HepG2 (cell line): ENCODE measurements around the gene DIS3L2. TPM values are rescaled to one million over a fixed set of nuclear protein-coding genes. Genes with fewer than 3 reads are reported as not detected.

Experiments
- AGO1 ChIP-seq: fragments of 200-400 bp; formaldehyde crosslinking; IDR thresholded peaks from 2 replicates; pipeline ENCODE4 v1.6.1; 2017; ENCODE audit warnings: mild to moderate bottlenecking, low read depth, low read length, moderate library complexity; ENCODE audit not compliant: poor library complexity, severe bottlenecking
- ERF ChIP-seq: IDR thresholded peaks from 2 replicates; pipeline ENCODE4 v1.6.1; 2018; ENCODE audit warnings: missing biosample characterization, missing genetic modification reagents
- HINFP ChIP-seq: sonication (generic); formaldehyde crosslinking; IDR thresholded peaks from 2 replicates; pipeline ENCODE4 v1.4.0; 2020; ENCODE audit warnings: low read depth, mild to moderate bottlenecking, missing genetic modification reagents
- HOXA5 ChIP-seq: sonication (generic); formaldehyde crosslinking; IDR thresholded peaks from 2 replicates; pipeline ENCODE4 v1.4.0; 2020; ENCODE audit warnings: missing genetic modification reagents
- JARID2 ChIP-seq: sonication (generic); formaldehyde crosslinking; IDR thresholded peaks from 2 replicates; pipeline ENCODE4 v1.8.1; 2023; ENCODE audit warnings: missing genetic modification reagents, inconsistent platforms; ENCODE audit not compliant: insufficient replicate concordance
- KDM5B ChIP-seq: sonication (generic); formaldehyde crosslinking; IDR thresholded peaks from 2 replicates; pipeline ENCODE4 v1.4.0; 2020; ENCODE audit warnings: missing genetic modification reagents, mild to moderate bottlenecking, borderline replicate concordance
- MATR3 ChIP-seq: sonication (generic); formaldehyde crosslinking; IDR thresholded peaks from 2 replicates; pipeline ENCODE4 v1.4.0; 2020; ENCODE audit warnings: missing genetic modification reagents
- NFE2L1 ChIP-seq: sonication (generic); formaldehyde crosslinking; IDR thresholded peaks from 2 replicates; pipeline ENCODE4 v1.4.0; 2020; ENCODE audit warnings: missing genetic modification reagents, mild to moderate bottlenecking, borderline replicate concordance
- NR2C2 ChIP-seq: sonication (generic); formaldehyde crosslinking; IDR thresholded peaks from 2 replicates; pipeline ENCODE4 v1.4.0; 2020; ENCODE audit warnings: missing genetic modification reagents, mild to moderate bottlenecking, moderate library complexity, borderline replicate concordance
- NR2F1 ChIP-seq, 2 experiments: fragments of 450-650 bp in 1 of 2; formaldehyde crosslinking in 1 of 2; IDR thresholded peaks; 2 replicates each; pipeline versions ENCODE4 v1.5.0 to v1.6.1; 2016 to 2020; ENCODE audit warnings: mild to moderate bottlenecking in 1 of 2, missing compliant biosample characterization in 1 of 2, missing genetic modification reagents in 1 of 2, moderate library complexity in 1 of 2
- SKIL ChIP-seq: sonication (generic); formaldehyde crosslinking; IDR thresholded peaks from 2 replicates; pipeline ENCODE4 v1.8.0; 2022; ENCODE audit warnings: missing genetic modification reagents, mild to moderate bottlenecking, moderate library complexity, borderline replicate concordance
- SOX13 ChIP-seq, 3 experiments: fragments of 450-650 bp in 1 of 3; sonication (generic) in 1 of 3; formaldehyde crosslinking in 1 of 3; IDR thresholded peaks in 2 of 3; conservative IDR thresholded peaks in 1 of 3; 2 replicates each; pipeline versions ENCODE4 v1.5.0 to v1.6.1; 2016 to 2020; ENCODE audit warnings: antibody characterized with exemption in 1 of 3, mild to moderate bottlenecking in 1 of 3, missing compliant biosample characterization in 1 of 3, missing genetic modification reagents in 1 of 3, moderate library complexity in 1 of 3
- TCF12 ChIP-seq, 2 experiments: fragments of 450-650 bp in 1 of 2; sonication (generic) in 1 of 2; formaldehyde crosslinking in 1 of 2; IDR thresholded peaks; 2 replicates each; pipeline versions ENCODE4 v1.6.1 to v1.8.0; 2017 to 2022; ENCODE audit warnings: antibody characterized with exemption in 1 of 2, mild to moderate bottlenecking in 1 of 2, missing genetic modification reagents in 1 of 2, moderate library complexity in 1 of 2
- ZNF142 ChIP-seq: sonication (generic); formaldehyde crosslinking; IDR thresholded peaks from 2 replicates; pipeline ENCODE4 v1.4.0; 2020; ENCODE audit warnings: missing genetic modification reagents
- ZNF180 ChIP-seq: sonication (generic); formaldehyde crosslinking; IDR thresholded peaks from 2 replicates; pipeline ENCODE4 v1.4.0; 2020; ENCODE audit warnings: low read depth, missing genetic modification reagents, borderline replicate concordance
- ZNF619 ChIP-seq: sonication (generic); formaldehyde crosslinking; IDR thresholded peaks from 2 replicates; pipeline ENCODE4 v1.4.0; 2020; ENCODE audit warnings: mild to moderate bottlenecking, missing genetic modification reagents
- ZNF672 ChIP-seq: sonication (generic); formaldehyde crosslinking; IDR thresholded peaks from 2 replicates; pipeline ENCODE4 v1.8.1; 2022; ENCODE audit warnings: missing genetic modification reagents
- ZNF772 ChIP-seq: sonication (generic); formaldehyde crosslinking; IDR thresholded peaks from 2 replicates; pipeline ENCODE4 v1.5.0; 2020; ENCODE audit warnings: mild to moderate bottlenecking, missing genetic modification reagents
- polyA plus RNA-seq, 8 experiments: library from polyadenylated mRNA; depleted of rRNA in 3 of 8; stranded (reverse) in 7 of 8; unstranded in 1 of 8; fragments of >200 nt; fragmentation: Illumina TruSeq in 4 of 8; extraction: Trizol in 4 of 8; gene quantifications; 2 replicates each; pipeline versions ENCODE4 v1.2.1 to v1.2.3, GENCODE V29; 2011 to 2016; ENCODE audit warnings: low read depth in 4 of 8, missing spikeins in 1 of 8, mixed read lengths in 1 of 8; ENCODE audit not compliant: insufficient read depth in 1 of 8
- total RNA-seq, 5 experiments: library from RNA; depleted of rRNA; stranded (reverse); fragments of >200 nt; fragmentation: Illumina TruSeq; extraction: Trizol; gene quantifications; 2 replicates each; pipeline ENCODE4 v1.2.3, GENCODE V29; 2016; ENCODE audit warnings: low read depth in 1 of 5

Gene DIS3L2
- total and polyA plus RNA-seq, 2 of the 13 experiments (the other 11 are each of a cell fraction or from before 2014, with no cell fraction given) = 7.0 to 23.9 TPM

- TF ChIP-seq TCF12 (IDR thresholded peaks at IDR 0.05) (no peak), TCF12 (CRISPR knock-in tag; IDR thresholded peaks at IDR 0.05) (0 out of 2 replicates have a peak, but pooled peaks have one; percentile 50), NR2F1 (CRISPR knock-in tag; IDR thresholded peaks at IDR 0.05) (no peak), SKIL (CRISPR knock-in tag) (no peak), ERF (CRISPR knock-in tag) (no peak), NFE2L1 (CRISPR knock-in tag) (no peak), HINFP (CRISPR knock-in tag) (no peak), MATR3 (CRISPR knock-in tag) (peak; percentile 42; the same call in 1 of the 2 replicates), ZNF772 (CRISPR knock-in tag) (peak; percentile 5; the same call in 1 of the 2 replicates), ZNF142 (CRISPR knock-in tag) (peak; percentile 76), ZNF180 (CRISPR knock-in tag) (no peak), ZNF619 (CRISPR knock-in tag) (no peak), JARID2 (CRISPR knock-in tag) (no peak), ZNF672 (CRISPR knock-in tag) (0 out of 2 replicates have a peak, but pooled peaks have one; percentile 42), KDM5B (CRISPR knock-in tag) (no peak), NR2C2 (CRISPR knock-in tag) (no peak), SOX13 (IDR thresholded peaks at IDR 0.05) (no peak), SOX13 (CRISPR knock-in tag; conservative IDR thresholded peaks at IDR 0.05 in 1 of 2, IDR thresholded peaks at IDR 0.05 in 1 of 2) (no peak), HOXA5 (CRISPR knock-in tag) (no peak), AGO1 (no peak)
Measured at GRCh38 chr2:231925303-231926179, 36.0 kb upstream of the DIS3L2 start (continued).
